Measurements from ENCODE around the gene SMARCAL1.
A peak's percentile ranks its signal among the peaks of the same experiment; 100 is the strongest.
"Not testable (repeated sequence)": the region's sequence is repeated elsewhere in the genome, so short reads cannot be mapped to it uniquely, and the experiment has no call there.

SMARCAL1 gene

GRCh38 chr2:216503159-216503629 is 90.9 kb downstream of the SMARCAL1 start:
- no peak for DNase-seq

- no peak for DNase-seq
These were observed 91.6 kb downstream of the SMARCAL1 start for GRCh38 chr2:216503697-216504375.

GRCh38 chr2:216504376-216504762 is 92.1 kb downstream of the SMARCAL1 start:
- DNase-seq: no peak

- DNase-seq: no peak
These were observed 93.1 kb downstream of the SMARCAL1 start for GRCh38 chr2:216505133-216506106.

- DNase-seq: no peak
These were observed 95.2 kb downstream of the SMARCAL1 start for GRCh38 chr2:216507220-216508160.

- DNase-seq: no peak
These were observed 95.9 kb downstream of the SMARCAL1 start for GRCh38 chr2:216508229-216508628.

GRCh38 chr2:216516730-216517350 is 104.6 kb downstream of the SMARCAL1 start:
- DNase-seq: peak in 1 of 2 experiments; percentile 57

- no peak for DNase-seq
These were observed 105.4 kb downstream of the SMARCAL1 start for GRCh38 chr2:216517447-216518225.

- DNase-seq: not testable (repeated sequence)
These were observed 106.4 kb downstream of the SMARCAL1 start for GRCh38 chr2:216518566-216519119.

GRCh38 chr2:216519154-216519762 is 107.0 kb downstream of the SMARCAL1 start:
- DNase-seq: peak; percentile 29 to 65

GRCh38 chr2:216520112-216520511 is 107.8 kb downstream of the SMARCAL1 start:
- no peak for DNase-seq

- DNase-seq: no peak
These were observed 110.7 kb downstream of the SMARCAL1 start for GRCh38 chr2:216522892-216523502.

- no peak for DNase-seq
These were observed 113.7 kb downstream of the SMARCAL1 start for GRCh38 chr2:216525972-216526371.

GRCh38 chr2:216526939-216527338 is 114.7 kb downstream of the SMARCAL1 start:
- no peak for DNase-seq

GRCh38 chr2:216527600-216527999 is 115.3 kb downstream of the SMARCAL1 start:
- DNase-seq: no peak

GRCh38 chr2:216532562-216532961 is 120.3 kb downstream of the SMARCAL1 start:
- no peak for DNase-seq

Data from SW 1271 (cell line).